ENCODE results near the gene LUZP4. TPM values are rescaled to one million over a fixed set of nuclear protein-coding genes. Genes with fewer than 3 reads are reported as not detected.

Gene LUZP4
- total RNA-seq, 1 donor from 2014 or later = not detected

- Mint-ChIP-seq H3K27ac (ENCODE audit: unreplicated experiment) (peak overlapping the region; percentile 77), H3K4me1 (ENCODE audit: low read depth) (peaks cover 38% of the 10 kb centered on the region), H3K9me3 (ENCODE audit: low read depth) (peaks cover 2% of the 10 kb centered on the region), H3K36me3 (ENCODE audit: low read depth) (no peaks in the 10 kb centered on the region), H3K27me3 (ENCODE audit: low read depth) (no peaks in the 10 kb centered on the region), H3K4me3 (ENCODE audit: unreplicated experiment) (no peak overlapping the region)
- TF ChIP-seq, protein P1, sequence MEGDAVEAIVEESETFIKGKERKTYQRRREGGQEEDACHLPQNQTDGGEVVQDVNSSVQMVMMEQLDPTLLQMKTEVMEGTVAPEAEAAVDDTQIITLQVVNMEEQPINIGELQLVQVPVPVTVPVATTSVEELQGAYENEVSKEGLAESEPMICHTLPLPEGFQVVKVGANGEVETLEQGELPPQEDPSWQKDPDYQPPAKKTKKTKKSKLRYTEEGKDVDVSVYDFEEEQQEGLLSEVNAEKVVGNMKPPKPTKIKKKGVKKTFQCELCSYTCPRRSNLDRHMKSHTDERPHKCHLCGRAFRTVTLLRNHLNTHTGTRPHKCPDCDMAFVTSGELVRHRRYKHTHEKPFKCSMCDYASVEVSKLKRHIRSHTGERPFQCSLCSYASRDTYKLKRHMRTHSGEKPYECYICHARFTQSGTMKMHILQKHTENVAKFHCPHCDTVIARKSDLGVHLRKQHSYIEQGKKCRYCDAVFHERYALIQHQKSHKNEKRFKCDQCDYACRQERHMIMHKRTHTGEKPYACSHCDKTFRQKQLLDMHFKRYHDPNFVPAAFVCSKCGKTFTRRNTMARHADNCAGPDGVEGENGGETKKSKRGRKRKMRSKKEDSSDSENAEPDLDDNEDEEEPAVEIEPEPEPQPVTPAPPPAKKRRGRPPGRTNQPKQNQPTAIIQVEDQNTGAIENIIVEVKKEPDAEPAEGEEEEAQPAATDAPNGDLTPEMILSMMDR (IDR thresholded peaks at IDR 0.05) = no peak
- DNase-seq (ENCODE audit: low spot score) = no peak
These were observed 43.3 kb downstream of the LUZP4 start for GRCh38 chrX:115332832-115333231.

GRCh38 chrX:115333446-115333845 lies 43.9 kb downstream of the LUZP4 start:
- H3K4me1 Mint-ChIP-seq (ENCODE audit: low read depth) = peaks cover 42% of the 10 kb centered on the region
- peaks cover 2% of the 10 kb centered on the region for H3K9me3 Mint-ChIP-seq (ENCODE audit: low read depth)
- H3K27ac Mint-ChIP-seq (ENCODE audit: unreplicated experiment) = peak overlapping the region; percentile 77
- TF ChIP-seq, protein P1 (IDR thresholded peaks at IDR 0.05) = no peak
- DNase-seq (ENCODE audit: low spot score) = no peak
- no peaks in the 10 kb centered on the region for H3K27me3 Mint-ChIP-seq (ENCODE audit: low read depth)
- no peak overlapping the region for H3K4me3 Mint-ChIP-seq (ENCODE audit: unreplicated experiment)
- no peaks in the 10 kb centered on the region for H3K36me3 Mint-ChIP-seq (ENCODE audit: low read depth)

GRCh38 chrX:115337491-115338144 lies 48.1 kb downstream of the LUZP4 start:
- H3K4me1 Mint-ChIP-seq (ENCODE audit: low read depth) = peaks cover 59% of the 10 kb centered on the region
- TF ChIP-seq, protein P1 (IDR thresholded peaks at IDR 0.05) = no peak
- H3K27me3 Mint-ChIP-seq (ENCODE audit: low read depth) = no peaks in the 10 kb centered on the region
- no peak for DNase-seq (ENCODE audit: low spot score)
- peak overlapping the region; percentile 42 for H3K27ac Mint-ChIP-seq (ENCODE audit: unreplicated experiment)
- no peaks in the 10 kb centered on the region for H3K36me3 Mint-ChIP-seq (ENCODE audit: low read depth)
- peaks cover 2% of the 10 kb centered on the region for H3K9me3 Mint-ChIP-seq (ENCODE audit: low read depth)
- no peak overlapping the region for H3K4me3 Mint-ChIP-seq (ENCODE audit: unreplicated experiment)

DNA sequence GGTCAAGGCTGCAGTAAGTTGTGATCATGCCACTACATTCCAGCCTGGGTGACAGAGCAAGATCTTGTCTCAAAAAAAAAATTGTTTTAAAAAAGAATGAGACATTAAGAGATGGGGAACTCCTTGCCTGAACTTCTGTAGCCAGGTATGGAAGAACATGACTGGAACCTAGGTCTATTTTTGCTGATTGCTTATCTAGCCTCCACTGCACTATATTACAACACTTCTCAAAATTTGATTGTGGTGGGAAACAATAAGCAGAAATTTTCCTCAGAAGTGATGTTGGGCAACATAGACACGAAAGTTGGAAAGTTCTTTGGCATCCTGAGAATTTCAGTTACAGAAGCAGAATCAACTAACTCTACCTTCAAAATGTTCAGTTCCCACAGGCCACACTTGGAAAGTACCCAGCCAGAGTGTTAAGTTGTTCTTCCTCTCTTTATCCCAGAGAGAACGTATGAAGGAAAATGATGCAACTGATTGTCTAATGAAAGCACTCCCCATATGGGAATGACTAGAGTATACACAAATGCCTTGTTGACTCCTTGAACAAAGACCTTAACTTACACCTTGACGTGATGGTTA lies 50.0 kb downstream of the LUZP4 start:
- H3K27ac Mint-ChIP-seq (ENCODE audit: unreplicated experiment) = peak overlapping the region; percentile 75
- no peaks in the 10 kb centered on the region for H3K27me3 Mint-ChIP-seq (ENCODE audit: low read depth)
- peaks cover 55% of the 10 kb centered on the region for H3K4me1 Mint-ChIP-seq (ENCODE audit: low read depth)
- TF ChIP-seq, protein P1 (IDR thresholded peaks at IDR 0.05) = no peak
- H3K36me3 Mint-ChIP-seq (ENCODE audit: low read depth) = no peaks in the 10 kb centered on the region
- H3K4me3 Mint-ChIP-seq (ENCODE audit: unreplicated experiment) = no peak overlapping the region
- H3K9me3 Mint-ChIP-seq (ENCODE audit: low read depth) = no peaks in the 10 kb centered on the region
- no peak for DNase-seq (ENCODE audit: low spot score)

GRCh38 chrX:115341421-115341820 lies 51.9 kb downstream of the LUZP4 start:
- H3K27me3 Mint-ChIP-seq (ENCODE audit: low read depth) = no peaks in the 10 kb centered on the region
- no peak overlapping the region for H3K4me3 Mint-ChIP-seq (ENCODE audit: unreplicated experiment)
- no peaks in the 10 kb centered on the region for H3K36me3 Mint-ChIP-seq (ENCODE audit: low read depth)
- DNase-seq (ENCODE audit: low spot score) = no peak
- peaks cover 72% of the 10 kb centered on the region for H3K4me1 Mint-ChIP-seq (ENCODE audit: low read depth)
- no peaks in the 10 kb centered on the region for H3K9me3 Mint-ChIP-seq (ENCODE audit: low read depth)
- H3K27ac Mint-ChIP-seq (ENCODE audit: unreplicated experiment) = peak overlapping the region; percentile 30
- TF ChIP-seq, protein P1 (IDR thresholded peaks at IDR 0.05) = no peak

Data from chondrocyte (in vitro differentiated cells).